Gastrocnemius medialis (tissue), 4 donors: ENCODE data around the gene LPIN1.

Experiments used
- POLR2A ChIP-seq, 2 donors: fragments of 450-650 bp; IDR thresholded peaks; one replicate each; pipeline ENCODE4 v1.6.1; 2017; ENCODE audit warnings: antibody characterized with exemption in 2 of 2, mild to moderate bottlenecking in 2 of 2, moderate library complexity in 2 of 2
- TF ChIP-seq, protein P1 (sequence below), 5 experiments: fragments of 450-650 bp in 3 of 5; fragments of 200-600 bp in 2 of 5; sonication (generic) in 2 of 5; IDR thresholded peaks in 4 of 5; conservative IDR thresholded peaks in 1 of 5; 1 replicate in 4 of 5; 2 replicates in 1 of 5; pipeline ENCODE4 v1.5.1; 2016 to 2019; ENCODE audit warnings: antibody characterized with exemption in 5 of 5, mild to moderate bottlenecking in 3 of 5, moderate library complexity in 3 of 5

DNA sequence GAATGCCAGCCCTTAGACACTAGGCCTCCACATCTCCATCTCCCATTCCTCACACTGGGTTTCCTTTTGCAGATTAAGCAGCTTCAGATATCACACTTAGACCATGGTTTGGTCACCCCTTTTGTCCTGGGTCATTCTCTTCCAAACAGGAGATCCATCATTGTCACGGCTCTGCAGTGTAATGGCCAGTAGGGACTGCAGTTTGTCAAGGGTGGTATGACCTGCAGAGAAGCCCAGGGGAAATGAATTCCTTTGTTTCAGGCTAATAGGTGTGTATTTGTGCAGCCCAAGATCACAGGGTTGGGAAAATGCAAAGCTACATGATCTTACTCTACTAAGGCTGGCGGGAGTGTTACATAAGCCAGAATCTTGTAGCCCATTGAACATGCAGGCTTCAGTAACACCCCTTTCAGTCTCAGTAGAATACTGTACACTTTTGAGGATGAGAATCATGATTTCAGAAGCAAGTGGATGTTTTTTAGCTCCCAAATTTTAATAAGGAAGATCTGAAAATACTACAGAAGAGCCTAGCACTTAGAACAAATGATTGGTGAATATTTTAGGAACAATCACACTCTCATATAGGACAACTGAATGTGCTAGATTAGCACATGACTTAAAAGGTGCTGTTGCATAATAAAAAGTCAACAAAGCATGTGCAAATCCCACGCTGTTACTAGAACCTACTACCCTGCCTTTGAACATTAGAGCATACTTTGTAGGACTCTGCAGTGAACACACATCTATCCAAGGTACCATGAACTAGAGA lies 24.0 kb upstream of the LPIN1 start:
- TF ChIP-seq, protein P1, sequence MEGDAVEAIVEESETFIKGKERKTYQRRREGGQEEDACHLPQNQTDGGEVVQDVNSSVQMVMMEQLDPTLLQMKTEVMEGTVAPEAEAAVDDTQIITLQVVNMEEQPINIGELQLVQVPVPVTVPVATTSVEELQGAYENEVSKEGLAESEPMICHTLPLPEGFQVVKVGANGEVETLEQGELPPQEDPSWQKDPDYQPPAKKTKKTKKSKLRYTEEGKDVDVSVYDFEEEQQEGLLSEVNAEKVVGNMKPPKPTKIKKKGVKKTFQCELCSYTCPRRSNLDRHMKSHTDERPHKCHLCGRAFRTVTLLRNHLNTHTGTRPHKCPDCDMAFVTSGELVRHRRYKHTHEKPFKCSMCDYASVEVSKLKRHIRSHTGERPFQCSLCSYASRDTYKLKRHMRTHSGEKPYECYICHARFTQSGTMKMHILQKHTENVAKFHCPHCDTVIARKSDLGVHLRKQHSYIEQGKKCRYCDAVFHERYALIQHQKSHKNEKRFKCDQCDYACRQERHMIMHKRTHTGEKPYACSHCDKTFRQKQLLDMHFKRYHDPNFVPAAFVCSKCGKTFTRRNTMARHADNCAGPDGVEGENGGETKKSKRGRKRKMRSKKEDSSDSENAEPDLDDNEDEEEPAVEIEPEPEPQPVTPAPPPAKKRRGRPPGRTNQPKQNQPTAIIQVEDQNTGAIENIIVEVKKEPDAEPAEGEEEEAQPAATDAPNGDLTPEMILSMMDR (IDR thresholded peaks at IDR 0.05 in 4 of 5, conservative IDR thresholded peaks at IDR 0.05 in 1 of 5), result no peak
- TF ChIP-seq POLR2A (IDR thresholded peaks at IDR 0.05), result no peak
